T-helper 1 cell treated with Interleukin-12 subunit alpha and Interleukin-12 subunit beta and Interleukin-4 antibody, amounts not matched to agents 30 μg/mL and 1 μg/mL, for 36 hours (primary cell): ENCODE results near the gene RHEBL1.

Experiments used
- H3K27ac Mint-ChIP-seq: one replicate; pipeline ENCODE4 v1.8.0; 2021; ENCODE audit warnings: mild to moderate bottlenecking, mixed read lengths
- H3K27me3 Mint-ChIP-seq: one replicate; pipeline ENCODE4 v1.8.0; 2021; ENCODE audit warnings: low read depth, mixed read lengths
- H3K36me3 Mint-ChIP-seq: one replicate; pipeline ENCODE4 v1.8.0; 2021; ENCODE audit warnings: low read depth, mixed read lengths
- H3K4me1 Mint-ChIP-seq: one replicate; pipeline ENCODE4 v1.8.0; 2021; ENCODE audit warnings: low read depth, mixed read lengths
- H3K4me3 Mint-ChIP-seq: one replicate; pipeline ENCODE4 v1.8.0; 2021; ENCODE audit warnings: mild to moderate bottlenecking, moderate library complexity, mixed read lengths
- H3K9me3 Mint-ChIP-seq: one replicate; pipeline ENCODE4 v1.8.0; 2021; ENCODE audit warnings: mixed read lengths

The RHEBL1 gene

DNA sequence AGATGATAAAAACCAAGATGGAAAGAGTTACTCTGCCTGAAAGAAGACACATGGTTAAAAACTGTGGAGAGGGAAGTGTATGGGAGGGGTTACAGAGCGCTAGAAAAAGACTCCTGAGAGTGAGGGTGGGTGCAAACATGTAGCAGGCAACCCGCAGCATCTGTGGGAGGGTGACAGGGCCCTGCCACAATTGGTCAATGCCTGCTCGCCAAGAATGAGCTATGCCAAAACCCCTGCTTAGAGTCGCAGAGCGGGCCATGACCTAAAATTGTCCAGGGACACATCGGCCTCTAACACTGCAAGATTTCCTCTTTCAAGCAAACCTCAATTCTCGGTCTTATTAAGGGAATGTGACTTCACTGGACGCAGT lies 51.9 kb downstream of the RHEBL1 start:
- H3K4me3 Mint-ChIP-seq: peak overlapping the region; percentile 92
- peaks cover 38% of the 10 kb centered on the region for H3K4me1 Mint-ChIP-seq
- H3K27me3 Mint-ChIP-seq: no peaks in the 10 kb centered on the region
- no peaks in the 10 kb centered on the region for H3K9me3 Mint-ChIP-seq
- H3K36me3 Mint-ChIP-seq: peaks cover 28% of the 10 kb centered on the region
- H3K27ac Mint-ChIP-seq: peak overlapping the region; percentile 99

- peaks cover 38% of the 10 kb centered on the region for H3K4me1 Mint-ChIP-seq
- H3K4me3 Mint-ChIP-seq: no peak overlapping the region
- peak overlapping the region; percentile 1 for H3K27ac Mint-ChIP-seq
- no peaks in the 10 kb centered on the region for H3K9me3 Mint-ChIP-seq
- H3K36me3 Mint-ChIP-seq: peaks cover 29% of the 10 kb centered on the region
- H3K27me3 Mint-ChIP-seq: no peaks in the 10 kb centered on the region
Observed at GRCh38 chr12:49015196-49015595, 54.6 kb downstream of the RHEBL1 start.
